Mammary epithelial cell (primary cell): ENCODE results near the gene HIP1.
"Not testable (repeated sequence)": the region's sequence is repeated elsewhere in the genome, so short reads cannot be mapped to it uniquely, and the experiment has no call there.

ENCODE experiments used
- CTCF ChIP-seq, 2 donors: IDR thresholded peaks in 1 of 2; conservative IDR thresholded peaks in 1 of 2; 2 replicates each; pipeline ENCODE4 v1.5.1; 2011 to 2012; ENCODE audit warnings: inconsistent platforms in 2 of 2, low read length in 2 of 2, mild to moderate bottlenecking in 2 of 2, control low read depth in 1 of 2, low read depth in 1 of 2; ENCODE audit not compliant: insufficient read depth in 1 of 2; ENCODE audit errors: extremely low read depth in 1 of 2
- EZH2 ChIP-seq: IDR thresholded peaks from 2 replicates; pipeline ENCODE4 v1.6.1; 2012; ENCODE audit warnings: low read length, inconsistent platforms, borderline replicate concordance

- TF ChIP-seq CTCF (conservative IDR thresholded peaks at IDR 0.05 in 1 of 2, IDR thresholded peaks at IDR 0.05 in 1 of 2; ENCODE audit: extremely low read depth in 1 of 2, insufficient read depth in 1 of 2, low read depth in 1 of 2, low read length in 2 of 2); EZH2: not testable (repeated sequence)
Observed at GRCh38 chr7:75779035-75779434, 40.3 kb upstream of the HIP1 start.
